ENCODE results near the gene TMEM43. TPM values are rescaled to one million over a fixed set of nuclear protein-coding genes. Genes with fewer than 3 reads are reported as not detected.

Gene TMEM43
- total and polyA plus RNA-seq, 2 of the 13 experiments (the other 11 are each of a cell fraction or from before 2014, with no cell fraction given): 48.9 to 50.5 TPM

DNA sequence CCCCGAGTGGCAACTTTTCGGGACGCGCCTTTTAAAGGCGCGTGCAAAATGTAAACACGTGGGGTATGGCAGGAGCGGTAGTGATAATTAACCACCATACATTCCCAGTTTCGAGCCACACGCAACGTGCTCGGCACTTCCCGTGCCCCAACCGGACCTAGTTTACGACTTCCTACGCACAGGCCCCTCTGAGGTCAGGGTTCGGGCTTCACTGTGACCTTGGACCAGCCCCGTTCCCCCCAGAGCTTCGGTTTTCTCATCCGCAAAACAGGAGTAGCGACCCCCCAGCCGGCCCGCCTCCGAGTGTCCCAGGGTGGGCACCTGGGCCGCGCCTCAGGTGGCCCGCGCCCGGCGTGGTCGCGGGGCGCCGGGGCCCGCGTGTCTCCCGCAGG is 633 bp upstream of the TMEM43 start (continued):
- TF ChIP-seq, protein P1, sequence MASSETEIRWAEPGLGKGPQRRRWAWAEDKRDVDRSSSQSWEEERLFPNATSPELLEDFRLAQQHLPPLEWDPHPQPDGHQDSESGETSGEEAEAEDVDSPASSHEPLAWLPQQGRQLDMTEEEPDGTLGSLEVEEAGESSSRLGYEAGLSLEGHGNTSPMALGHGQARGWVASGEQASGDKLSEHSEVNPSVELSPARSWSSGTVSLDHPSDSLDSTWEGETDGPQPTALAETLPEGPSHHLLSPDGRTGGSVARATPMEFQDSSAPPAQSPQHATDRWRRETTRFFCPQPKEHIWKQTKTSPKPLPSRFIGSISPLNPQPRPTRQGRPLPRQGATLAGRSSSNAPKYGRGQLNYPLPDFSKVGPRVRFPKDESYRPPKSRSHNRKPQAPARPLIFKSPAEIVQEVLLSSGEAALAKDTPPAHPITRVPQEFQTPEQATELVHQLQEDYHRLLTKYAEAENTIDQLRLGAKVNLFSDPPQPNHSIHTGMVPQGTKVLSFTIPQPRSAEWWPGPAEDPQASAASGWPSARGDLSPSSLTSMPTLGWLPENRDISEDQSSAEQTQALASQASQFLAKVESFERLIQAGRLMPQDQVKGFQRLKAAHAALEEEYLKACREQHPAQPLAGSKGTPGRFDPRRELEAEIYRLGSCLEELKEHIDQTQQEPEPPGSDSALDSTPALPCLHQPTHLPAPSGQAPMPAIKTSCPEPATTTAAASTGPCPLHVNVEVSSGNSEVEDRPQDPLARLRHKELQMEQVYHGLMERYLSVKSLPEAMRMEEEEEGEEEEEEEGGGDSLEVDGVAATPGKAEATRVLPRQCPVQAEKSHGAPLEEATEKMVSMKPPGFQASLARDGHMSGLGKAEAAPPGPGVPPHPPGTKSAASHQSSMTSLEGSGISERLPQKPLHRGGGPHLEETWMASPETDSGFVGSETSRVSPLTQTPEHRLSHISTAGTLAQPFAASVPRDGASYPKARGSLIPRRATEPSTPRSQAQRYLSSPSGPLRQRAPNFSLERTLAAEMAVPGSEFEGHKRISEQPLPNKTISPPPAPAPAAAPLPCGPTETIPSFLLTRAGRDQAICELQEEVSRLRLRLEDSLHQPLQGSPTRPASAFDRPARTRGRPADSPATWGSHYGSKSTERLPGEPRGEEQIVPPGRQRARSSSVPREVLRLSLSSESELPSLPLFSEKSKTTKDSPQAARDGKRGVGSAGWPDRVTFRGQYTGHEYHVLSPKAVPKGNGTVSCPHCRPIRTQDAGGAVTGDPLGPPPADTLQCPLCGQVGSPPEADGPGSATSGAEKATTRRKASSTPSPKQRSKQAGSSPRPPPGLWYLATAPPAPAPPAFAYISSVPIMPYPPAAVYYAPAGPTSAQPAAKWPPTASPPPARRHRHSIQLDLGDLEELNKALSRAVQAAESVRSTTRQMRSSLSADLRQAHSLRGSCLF (CRISPR knock-in tag; IDR thresholded peaks at IDR 0.05; ENCODE audit: borderline replicate concordance): no peak
- TF ChIP-seq KLF15 (CRISPR knock-in tag; IDR thresholded peaks at IDR 0.05; ENCODE audit: borderline replicate concordance): no peak
- no peak for TF ChIP-seq TMF1 (CRISPR knock-in tag; IDR thresholded peaks at IDR 0.05; ENCODE audit: low read depth)
- TF ChIP-seq ZMYM2 (CRISPR knock-in tag; IDR thresholded peaks at IDR 0.05): no peak
- no peak for TF ChIP-seq KLF12 (CRISPR knock-in tag; IDR thresholded peaks at IDR 0.05; ENCODE audit: borderline replicate concordance)
- TF ChIP-seq ZNF616 (CRISPR knock-in tag; IDR thresholded peaks at IDR 0.05; ENCODE audit: low read depth): peak; percentile 8
- 0 out of 2 replicates have a peak, but pooled peaks have one; percentile 76 for TF ChIP-seq PAX8 (CRISPR knock-in tag; IDR thresholded peaks at IDR 0.05; ENCODE audit: borderline replicate concordance)
- TF ChIP-seq ZNF563 (CRISPR knock-in tag; IDR thresholded peaks at IDR 0.05): 0 out of 2 replicates have a peak, but pooled peaks have one; percentile 21
- TF ChIP-seq, protein P2, sequence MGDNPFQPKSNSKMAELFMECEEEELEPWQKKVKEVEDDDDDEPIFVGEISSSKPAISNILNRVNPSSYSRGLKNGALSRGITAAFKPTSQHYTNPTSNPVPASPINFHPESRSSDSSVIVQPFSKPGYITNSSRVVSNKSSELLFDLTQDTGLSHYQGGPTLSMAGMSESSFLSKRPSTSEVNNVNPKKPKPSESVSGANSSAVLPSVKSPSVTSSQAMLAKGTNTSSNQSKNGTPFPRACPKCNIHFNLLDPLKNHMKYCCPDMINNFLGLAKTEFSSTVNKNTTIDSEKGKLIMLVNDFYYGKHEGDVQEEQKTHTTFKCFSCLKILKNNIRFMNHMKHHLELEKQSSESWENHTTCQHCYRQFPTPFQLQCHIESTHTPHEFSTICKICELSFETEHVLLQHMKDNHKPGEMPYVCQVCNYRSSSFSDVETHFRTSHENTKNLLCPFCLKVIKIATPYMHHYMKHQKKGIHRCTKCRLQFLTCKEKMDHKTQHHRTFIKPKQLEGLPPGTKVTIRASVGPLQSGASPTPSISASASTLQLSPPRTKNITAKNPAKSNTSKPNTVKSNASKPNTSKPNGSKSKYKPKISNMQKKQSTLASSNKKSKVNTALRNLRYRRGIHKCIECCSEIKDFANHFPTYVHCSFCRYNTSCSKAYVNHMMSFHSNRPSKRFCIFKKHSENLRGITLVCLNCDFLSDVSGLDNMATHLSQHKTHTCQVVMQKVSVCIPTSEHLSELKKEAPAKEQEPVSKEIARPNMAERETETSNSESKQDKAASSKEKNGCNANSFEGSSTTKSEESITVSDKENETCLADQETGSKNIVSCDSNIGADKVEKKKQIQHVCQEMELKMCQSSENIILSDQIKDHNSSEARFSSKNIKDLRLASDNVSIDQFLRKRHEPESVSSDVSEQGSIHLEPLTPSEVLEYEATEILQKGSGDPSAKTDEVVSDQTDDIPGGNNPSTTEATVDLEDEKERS (CRISPR knock-in tag; IDR thresholded peaks at IDR 0.05): no peak
- TF ChIP-seq SMAD1 (CRISPR knock-in tag; IDR thresholded peaks at IDR 0.05; ENCODE audit: borderline replicate concordance, low read depth): no peak
- TF ChIP-seq, protein P3, sequence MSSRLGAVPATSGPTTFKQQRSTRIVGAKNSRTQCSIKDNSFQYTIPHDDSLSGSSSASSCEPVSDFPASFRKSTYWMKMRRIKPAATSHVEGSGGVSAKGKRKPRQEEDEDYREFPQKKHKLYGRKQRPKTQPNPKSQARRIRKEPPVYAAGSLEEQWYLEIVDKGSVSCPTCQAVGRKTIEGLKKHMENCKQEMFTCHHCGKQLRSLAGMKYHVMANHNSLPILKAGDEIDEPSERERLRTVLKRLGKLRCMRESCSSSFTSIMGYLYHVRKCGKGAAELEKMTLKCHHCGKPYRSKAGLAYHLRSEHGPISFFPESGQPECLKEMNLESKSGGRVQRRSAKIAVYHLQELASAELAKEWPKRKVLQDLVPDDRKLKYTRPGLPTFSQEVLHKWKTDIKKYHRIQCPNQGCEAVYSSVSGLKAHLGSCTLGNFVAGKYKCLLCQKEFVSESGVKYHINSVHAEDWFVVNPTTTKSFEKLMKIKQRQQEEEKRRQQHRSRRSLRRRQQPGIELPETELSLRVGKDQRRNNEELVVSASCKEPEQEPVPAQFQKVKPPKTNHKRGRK (CRISPR knock-in tag; IDR thresholded peaks at IDR 0.05): no peak
- 0 out of 2 replicates have a peak, but pooled peaks have one; percentile 47 for TF ChIP-seq MIER3 (CRISPR knock-in tag; IDR thresholded peaks at IDR 0.05; ENCODE audit: borderline replicate concordance)
- TF ChIP-seq ZNF496 (CRISPR knock-in tag; IDR thresholded peaks at IDR 0.05; ENCODE audit: insufficient replicate concordance): no peak
- TF ChIP-seq, protein P4, sequence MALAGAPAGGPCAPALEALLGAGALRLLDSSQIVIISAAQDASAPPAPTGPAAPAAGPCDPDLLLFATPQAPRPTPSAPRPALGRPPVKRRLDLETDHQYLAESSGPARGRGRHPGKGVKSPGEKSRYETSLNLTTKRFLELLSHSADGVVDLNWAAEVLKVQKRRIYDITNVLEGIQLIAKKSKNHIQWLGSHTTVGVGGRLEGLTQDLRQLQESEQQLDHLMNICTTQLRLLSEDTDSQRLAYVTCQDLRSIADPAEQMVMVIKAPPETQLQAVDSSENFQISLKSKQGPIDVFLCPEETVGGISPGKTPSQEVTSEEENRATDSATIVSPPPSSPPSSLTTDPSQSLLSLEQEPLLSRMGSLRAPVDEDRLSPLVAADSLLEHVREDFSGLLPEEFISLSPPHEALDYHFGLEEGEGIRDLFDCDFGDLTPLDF (CRISPR knock-in tag; IDR thresholded peaks at IDR 0.05): no peak
- no peak for TF ChIP-seq NFRKB (IDR thresholded peaks at IDR 0.05)
- TF ChIP-seq CHD4 (IDR thresholded peaks at IDR 0.05; ENCODE audit: borderline replicate concordance, low read length): no peak
- no peak; the same call in 1 of the 2 replicates for TF ChIP-seq FOXA3 (CRISPR knock-in tag; IDR thresholded peaks at IDR 0.05)
- peak; percentile 74; the same call in 1 of the 2 replicates for TF ChIP-seq GATAD1 (CRISPR knock-in tag; IDR thresholded peaks at IDR 0.05)
- peak; percentile 38; the same call in 1 of the 2 replicates for TF ChIP-seq ARHGAP35 (CRISPR knock-in tag; IDR thresholded peaks at IDR 0.05; ENCODE audit: borderline replicate concordance)
- 0 out of 2 replicates have a peak, but pooled peaks have one; percentile 10 for TF ChIP-seq ZNF510 (CRISPR knock-in tag; IDR thresholded peaks at IDR 0.05; ENCODE audit: low read depth)
